Suprapubic skin (tissue), 4 donors: ENCODE data around the gene BCAN. TPM values are rescaled to one million over a fixed set of nuclear protein-coding genes. Genes with fewer than 3 reads are reported as not detected.
A peak's percentile ranks its signal among the peaks of the same experiment; 100 is the strongest.

Experiments
- DNase-seq, 2 donors: peaks; one replicate each; pipeline ENCODE4 v3.0.0-alpha.2; 2019; ENCODE audit warnings: low spot score in 2 of 2
- H3K27ac ChIP-seq: fragments of 200-600 bp; sonication (generic); one replicate; pipeline ENCODE4 v1.5.1; 2019
- H3K27me3 ChIP-seq: fragments of 200-600 bp; sonication (generic); one replicate; pipeline ENCODE4 v1.5.1; 2019
- H3K36me3 ChIP-seq: fragments of 200-600 bp; sonication (generic); one replicate; pipeline ENCODE4 v1.5.1; 2019
- H3K4me1 ChIP-seq: fragments of 200-600 bp; sonication (generic); one replicate; pipeline ENCODE4 v1.5.1; 2019
- H3K4me3 ChIP-seq: fragments of 200-600 bp; sonication (generic); one replicate; pipeline ENCODE4 v1.5.1; 2019; ENCODE audit warnings: mild to moderate bottlenecking
- H3K9me3 ChIP-seq: fragments of 200-600 bp; sonication (generic); one replicate; pipeline ENCODE4 v1.5.1; 2019
- EP300 ChIP-seq: sonication (generic); formaldehyde crosslinking; IDR thresholded peaks from one replicate; pipeline ENCODE4 v1.6.1; 2017; ENCODE audit warnings: antibody characterized with exemption
- POLR2A ChIP-seq, 2 donors: fragments of 450-650 bp; IDR thresholded peaks; one replicate each; pipeline ENCODE4 v1.6.1; 2017; ENCODE audit warnings: antibody characterized with exemption in 2 of 2, mild to moderate bottlenecking in 2 of 2, moderate library complexity in 2 of 2
- POLR2AphosphoS5 ChIP-seq, 3 donors: sonication (generic); formaldehyde crosslinking; IDR thresholded peaks; one replicate each; pipeline ENCODE4 v1.6.1; 2017; ENCODE audit warnings: antibody characterized with exemption in 3 of 3
- WGBS: methylation state at CpG from one replicate; pipeline ENCODE4 v1.1.5; 2018; 5-methylcytosine and 5-hydroxymethylcytosine counted together
- total RNA-seq, 4 donors: library from RNA; depleted of rRNA; stranded (reverse); fragments of >200 nt; gene quantifications; one replicate each; pipeline ENCODE4 v1.1.0, GENCODE V29; 2016
- TF ChIP-seq, protein P1 (sequence below), 2 donors: fragments of 200-600 bp in 1 of 2; fragments of 450-650 bp in 1 of 2; sonication (generic) in 1 of 2; IDR thresholded peaks; one replicate each; pipeline ENCODE4 v1.5.1; 2016 to 2019; ENCODE audit warnings: antibody characterized with exemption in 2 of 2, mild to moderate bottlenecking in 1 of 2, moderate library complexity in 1 of 2

BCAN gene
- total RNA-seq, 4 donors from 2014 or later, result 17.8 to 41.2 (median 29.4) TPM

DNA sequence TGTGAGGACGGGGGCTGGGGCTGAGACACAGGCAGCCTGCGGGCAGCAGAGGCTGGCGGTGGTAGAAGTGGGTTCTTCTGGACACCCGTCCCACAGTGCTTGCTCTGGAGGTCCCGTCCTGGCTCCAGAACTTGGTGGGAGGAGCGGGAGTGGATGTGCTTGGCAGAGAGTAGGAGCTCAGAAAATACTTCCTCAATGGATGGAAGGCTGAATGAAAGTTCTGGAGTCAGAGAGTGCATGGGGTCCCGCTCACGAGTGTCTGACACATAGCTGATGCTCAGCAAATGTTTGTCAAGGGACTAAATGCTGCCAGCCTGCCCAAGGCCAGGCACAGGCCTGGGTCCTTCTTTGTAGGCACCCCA, 48.7 kb downstream of the BCAN start:
- no peaks in the 10 kb centered on the region for H3K27me3 ChIP-seq
- no peak overlapping the region for H3K4me3 ChIP-seq
- no peak overlapping the region for H3K27ac ChIP-seq
- H3K36me3 ChIP-seq, result no peaks in the 10 kb centered on the region
- H3K9me3 ChIP-seq, result no peaks in the 10 kb centered on the region
- peaks cover 50% of the 10 kb centered on the region for H3K4me1 ChIP-seq
- TF ChIP-seq POLR2A (IDR thresholded peaks at IDR 0.05) (no peak), POLR2AphosphoS5 (IDR thresholded peaks at IDR 0.05) (no peak), EP300 (no peak)
- TF ChIP-seq, protein P1, sequence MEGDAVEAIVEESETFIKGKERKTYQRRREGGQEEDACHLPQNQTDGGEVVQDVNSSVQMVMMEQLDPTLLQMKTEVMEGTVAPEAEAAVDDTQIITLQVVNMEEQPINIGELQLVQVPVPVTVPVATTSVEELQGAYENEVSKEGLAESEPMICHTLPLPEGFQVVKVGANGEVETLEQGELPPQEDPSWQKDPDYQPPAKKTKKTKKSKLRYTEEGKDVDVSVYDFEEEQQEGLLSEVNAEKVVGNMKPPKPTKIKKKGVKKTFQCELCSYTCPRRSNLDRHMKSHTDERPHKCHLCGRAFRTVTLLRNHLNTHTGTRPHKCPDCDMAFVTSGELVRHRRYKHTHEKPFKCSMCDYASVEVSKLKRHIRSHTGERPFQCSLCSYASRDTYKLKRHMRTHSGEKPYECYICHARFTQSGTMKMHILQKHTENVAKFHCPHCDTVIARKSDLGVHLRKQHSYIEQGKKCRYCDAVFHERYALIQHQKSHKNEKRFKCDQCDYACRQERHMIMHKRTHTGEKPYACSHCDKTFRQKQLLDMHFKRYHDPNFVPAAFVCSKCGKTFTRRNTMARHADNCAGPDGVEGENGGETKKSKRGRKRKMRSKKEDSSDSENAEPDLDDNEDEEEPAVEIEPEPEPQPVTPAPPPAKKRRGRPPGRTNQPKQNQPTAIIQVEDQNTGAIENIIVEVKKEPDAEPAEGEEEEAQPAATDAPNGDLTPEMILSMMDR (IDR thresholded peaks at IDR 0.05), result no peak
- no peak for DNase-seq
- 61% methylated on average over 8 of the region's 8 CpGs for WGBS

DNA sequence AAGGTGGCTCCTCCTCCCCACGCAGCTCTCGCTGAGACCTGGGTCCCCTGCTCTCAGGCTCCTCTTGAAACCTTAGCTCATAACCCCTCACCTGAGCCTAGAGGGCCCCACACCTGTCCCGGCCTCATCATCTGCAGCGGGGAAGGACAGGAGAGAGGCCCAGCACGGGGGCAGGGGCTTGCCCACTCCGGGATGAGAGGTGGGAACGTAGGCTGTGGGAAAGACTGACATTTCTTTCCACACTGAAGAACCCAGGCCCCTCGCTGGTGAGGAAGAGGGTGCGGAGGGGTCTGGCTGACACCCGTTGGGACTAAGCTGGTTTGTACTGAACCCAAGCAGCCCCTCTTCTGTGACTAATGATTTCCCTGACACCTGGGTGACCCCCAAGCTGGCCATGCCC, 49.3 kb downstream of the BCAN start:
- peaks cover 50% of the 10 kb centered on the region for H3K4me1 ChIP-seq

DNA sequence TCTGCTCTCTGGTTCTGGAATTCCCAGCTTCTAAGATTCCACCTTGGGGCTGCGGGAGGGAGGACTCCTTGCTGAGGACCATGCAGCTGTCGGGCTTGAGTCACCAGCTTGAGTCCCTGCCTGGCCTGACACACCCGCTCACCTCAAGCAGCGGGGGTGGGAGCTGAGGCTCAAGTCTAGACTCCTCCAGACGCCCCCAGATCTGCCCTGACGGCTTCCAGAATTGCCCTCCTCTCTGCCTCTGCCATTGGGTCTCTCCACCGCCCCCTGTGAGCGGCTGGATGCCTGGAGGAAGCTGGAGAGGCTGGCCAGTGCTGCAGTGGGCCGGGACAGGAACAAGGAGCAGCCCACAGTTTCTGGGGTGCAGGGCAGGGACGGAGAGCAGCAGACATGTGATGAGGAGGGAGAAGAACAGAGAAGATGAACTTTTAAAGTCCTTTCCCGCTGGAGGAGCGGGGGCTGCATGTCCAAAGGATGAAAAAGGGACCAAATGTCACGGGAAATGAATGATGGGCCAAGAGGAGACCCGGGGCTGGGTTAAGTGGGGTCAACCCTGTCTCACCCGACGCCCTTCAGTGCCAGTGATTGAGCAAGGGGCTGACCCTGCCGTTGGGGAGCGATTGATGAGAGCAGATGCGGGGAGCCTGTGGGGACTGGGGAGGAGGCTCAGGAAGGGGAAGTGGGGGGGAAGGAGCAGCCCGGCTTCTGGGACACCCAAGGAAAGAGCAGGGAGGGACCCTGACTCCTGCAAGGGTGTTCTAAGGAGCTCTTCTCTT, 49.9 kb downstream of the BCAN start:
- TF ChIP-seq, protein P1 (IDR thresholded peaks at IDR 0.05), result no peak
- no peak for TF ChIP-seq POLR2AphosphoS5 (IDR thresholded peaks at IDR 0.05)
- TF ChIP-seq EP300, result no peak
- Histone ChIP-seq H3K27me3 (no peaks in the 10 kb centered on the region), H3K9me3 (no peaks in the 10 kb centered on the region), H3K36me3 (no peaks in the 10 kb centered on the region), H3K27ac (peak overlapping the region; percentile 67), H3K4me3 (no peak overlapping the region), H3K4me1 (peaks cover 50% of the 10 kb centered on the region)
- DNase-seq, result no peak
- 24% methylated on average over 19 of the region's 20 CpGs for WGBS

More for the DNA sequence above, 49.3 kb downstream of the BCAN start:
- Histone ChIP-seq H3K9me3 (no peaks in the 10 kb centered on the region), H3K4me3 (no peak overlapping the region), H3K36me3 (no peaks in the 10 kb centered on the region), H3K27ac (no peak overlapping the region), H3K27me3 (no peaks in the 10 kb centered on the region)
- TF ChIP-seq EP300 (no peak), POLR2A (IDR thresholded peaks at IDR 0.05) (no peak), POLR2AphosphoS5 (IDR thresholded peaks at IDR 0.05) (no peak)
- TF ChIP-seq, protein P1 (IDR thresholded peaks at IDR 0.05), result no peak
- no peak for DNase-seq
- WGBS, result 80% methylated on average over 9 of the region's 10 CpGs

DNA sequence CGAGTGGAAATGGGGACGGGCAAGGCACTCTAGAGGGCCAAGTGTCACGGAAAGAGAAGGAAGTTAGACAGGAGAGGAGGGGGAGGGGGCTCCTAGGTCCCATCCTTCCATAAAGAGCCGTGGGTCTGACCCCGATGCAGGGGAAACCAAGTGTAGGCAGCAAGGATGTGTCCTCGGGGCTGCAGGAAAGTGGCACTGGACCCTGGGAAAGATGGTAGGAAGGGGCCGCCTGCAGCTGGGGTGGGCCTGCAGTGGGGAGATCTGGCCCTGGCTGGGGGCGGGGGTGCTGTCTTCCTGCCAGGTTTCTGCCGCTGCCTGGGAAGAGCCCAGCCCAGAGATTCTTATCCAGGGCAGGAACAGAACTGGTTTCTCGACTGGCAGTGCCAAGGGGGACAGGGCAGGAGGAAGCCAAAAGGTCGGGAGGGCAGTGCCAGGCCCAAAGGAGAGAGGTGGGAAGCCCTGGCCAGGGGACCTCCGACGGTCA, 50.6 kb downstream of the BCAN start:
- H3K27me3 ChIP-seq, result no peaks in the 10 kb centered on the region
- H3K36me3 ChIP-seq, result no peaks in the 10 kb centered on the region
- DNase-seq, result no peak
- TF ChIP-seq POLR2A (IDR thresholded peaks at IDR 0.05) (no peak), EP300 (no peak), POLR2AphosphoS5 (IDR thresholded peaks at IDR 0.05) (no peak)
- TF ChIP-seq, protein P1 (IDR thresholded peaks at IDR 0.05), result no peak
- H3K9me3 ChIP-seq, result no peaks in the 10 kb centered on the region
- peaks cover 50% of the 10 kb centered on the region for H3K4me1 ChIP-seq
- no peak overlapping the region for H3K4me3 ChIP-seq
- 19% methylated on average over 11 of the region's 13 CpGs for WGBS
- peak overlapping the region; percentile 67 for H3K27ac ChIP-seq

DNA sequence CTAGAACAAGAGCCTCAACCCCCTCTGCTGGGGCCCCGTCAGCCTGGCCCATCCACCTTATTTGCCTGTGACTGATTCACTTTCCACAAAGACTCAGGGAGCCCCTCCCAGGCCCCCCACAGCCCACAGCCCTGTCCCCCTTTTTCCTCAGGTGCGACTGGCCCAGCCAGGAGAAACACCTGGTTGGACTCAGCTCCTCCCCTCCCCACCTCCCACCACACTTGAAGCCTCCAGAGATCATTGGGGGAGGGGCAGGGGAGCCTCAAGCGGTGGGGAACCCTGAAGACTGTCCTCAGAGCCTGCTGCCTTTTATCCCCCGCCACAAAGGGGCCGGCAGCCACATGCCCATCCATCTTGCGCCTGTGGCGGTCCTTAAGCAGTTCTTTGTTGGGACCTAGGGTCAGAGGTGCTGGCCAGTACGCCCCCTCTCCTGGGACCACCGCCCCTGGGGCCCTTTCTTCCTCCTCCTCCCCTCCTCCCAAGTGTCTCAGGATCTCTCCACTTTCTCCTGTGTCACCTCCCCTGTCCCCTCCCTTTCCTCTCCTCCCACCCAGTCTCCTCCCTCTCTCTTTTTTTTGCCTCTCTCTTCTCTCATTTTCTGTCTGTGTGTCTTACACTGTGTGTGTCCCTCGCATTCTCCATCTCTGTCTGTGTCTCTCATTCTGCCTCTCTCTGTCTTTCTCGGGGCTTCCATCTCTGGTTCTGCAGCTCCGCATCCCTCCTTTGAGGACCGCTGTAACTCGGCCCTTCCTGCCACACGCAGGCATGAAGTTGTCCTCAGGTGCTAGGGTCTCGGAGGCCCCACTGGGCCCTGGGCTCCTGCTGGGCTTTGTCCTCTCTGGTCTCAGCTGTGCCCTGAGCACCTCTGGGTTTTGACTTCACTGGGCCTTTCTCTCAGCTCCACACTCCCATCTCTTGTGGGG, 51.3 kb downstream of the BCAN start:
- Histone ChIP-seq H3K36me3 (no peaks in the 10 kb centered on the region), H3K27me3 (no peaks in the 10 kb centered on the region), H3K4me3 (no peak overlapping the region), H3K27ac (peak overlapping the region; percentile 67), H3K4me1 (peaks cover 50% of the 10 kb centered on the region), H3K9me3 (no peaks in the 10 kb centered on the region)
- TF ChIP-seq POLR2AphosphoS5 (IDR thresholded peaks at IDR 0.05) (no peak), EP300 (no peak), POLR2A (IDR thresholded peaks at IDR 0.05) (no peak)
- TF ChIP-seq, protein P1 (IDR thresholded peaks at IDR 0.05), result no peak
- WGBS, result 48% methylated on average over 14 of the region's 16 CpGs
- DNase-seq, result no peak
